Pons (tissue), 1 donor: Measurements from ENCODE around the gene BBS2.

Experiments used
- DNase-seq: peaks from one replicate; pipeline ENCODE4 v3.0.0-alpha.2; 2016; ENCODE audit warnings: low spot score

BBS2 gene

GRCh38 chr16:56477096-56477878 is 42.5 kb downstream of the BBS2 start:
- no peak for DNase-seq

- no peak for DNase-seq
These were observed 44.6 kb downstream of the BBS2 start for GRCh38 chr16:56475201-56475600.

GRCh38 chr16:56470666-56471065 is 49.2 kb downstream of the BBS2 start:
- no peak for DNase-seq

GRCh38 chr16:56470232-56470631 is 49.6 kb downstream of the BBS2 start:
- no peak for DNase-seq

- no peak for DNase-seq
These were observed 50.1 kb downstream of the BBS2 start for GRCh38 chr16:56469748-56470147.

GRCh38 chr16:56468800-56469199 is 51.0 kb downstream of the BBS2 start:
- no peak for DNase-seq

GRCh38 chr16:56466344-56466743 is 53.5 kb downstream of the BBS2 start:
- no peak for DNase-seq

- DNase-seq: no peak
These were observed 56.7 kb downstream of the BBS2 start for GRCh38 chr16:56463153-56463552.

- DNase-seq: peak; percentile 44
These were observed 57.6 kb downstream of the BBS2 start for GRCh38 chr16:56462064-56462796.

- peak; percentile 91 for DNase-seq
These were observed 59.7 kb downstream of the BBS2 start for GRCh38 chr16:56460101-56460500.

- no peak for DNase-seq
These were observed 61.8 kb downstream of the BBS2 start for GRCh38 chr16:56457927-56458470.

- peak; percentile 28 for DNase-seq
These were observed 67.8 kb downstream of the BBS2 start for GRCh38 chr16:56451753-56452689.

- peak; percentile 99 for DNase-seq
These were observed 68.7 kb downstream of the BBS2 start, which contains the start of the genes NUDT21 and OGFOD1 for GRCh38 chr16:56450986-56451752. Gene NUDT21 (minus strand): TSS chr16:56451332. CDS start chr16:56451202, 130 bp downstream. Gene OGFOD1 (plus strand): TSS chr16:56451554. CDS start chr16:56451613, 59 bp downstream.

- peak; percentile 18 for DNase-seq
These were observed 69.4 kb downstream of the BBS2 start for GRCh38 chr16:56450275-56450985.

GRCh38 chr16:56448005-56448404 is 71.8 kb downstream of the BBS2 start:
- DNase-seq: no peak

GRCh38 chr16:56447286-56447685 is 72.5 kb downstream of the BBS2 start:
- DNase-seq: no peak

- no peak for DNase-seq
These were observed 81.8 kb downstream of the BBS2 start for GRCh38 chr16:56438038-56438437.

GRCh38 chr16:56436258-56436657 is 83.6 kb downstream of the BBS2 start:
- DNase-seq: no peak
